PC-9 (cell line): ENCODE measurements around the gene SHROOM2.

Source experiments
- EZH2 ChIP-seq: fragments of 200-600 bp; sonication (generic); IDR thresholded peaks from 2 replicates; pipeline ENCODE4 v1.8.0; 2017; ENCODE audit warnings: antibody characterized with exemption, low read depth
- TF ChIP-seq, protein P1 (sequence below): fragments of 200-600 bp; sonication (generic); conservative IDR thresholded peaks from 2 replicates; pipeline ENCODE4 v1.6.1; 2017; ENCODE audit warnings: mixed run types, antibody characterized with exemption, mild to moderate bottlenecking, moderate library complexity

DNA sequence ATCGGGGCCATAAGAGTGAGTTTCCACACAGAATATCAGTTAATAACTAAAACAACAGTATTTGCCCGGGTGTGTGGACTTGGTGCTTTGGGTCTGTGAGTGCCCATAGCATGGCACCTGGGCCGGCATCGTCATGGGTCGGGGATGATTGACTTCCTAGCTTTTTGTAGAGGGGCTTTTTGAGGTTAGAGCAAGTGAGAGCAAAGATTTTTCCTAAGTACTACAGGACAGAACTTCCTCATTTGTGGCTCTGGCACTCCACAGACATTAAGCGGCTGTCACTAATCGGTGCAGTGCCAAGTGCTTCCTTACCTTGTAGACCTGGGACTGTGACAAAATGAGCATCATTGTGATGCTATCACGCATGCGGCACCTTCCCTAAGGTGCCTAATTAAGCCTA lies 81.0 kb downstream of the SHROOM2 start:
- TF ChIP-seq, protein P1, sequence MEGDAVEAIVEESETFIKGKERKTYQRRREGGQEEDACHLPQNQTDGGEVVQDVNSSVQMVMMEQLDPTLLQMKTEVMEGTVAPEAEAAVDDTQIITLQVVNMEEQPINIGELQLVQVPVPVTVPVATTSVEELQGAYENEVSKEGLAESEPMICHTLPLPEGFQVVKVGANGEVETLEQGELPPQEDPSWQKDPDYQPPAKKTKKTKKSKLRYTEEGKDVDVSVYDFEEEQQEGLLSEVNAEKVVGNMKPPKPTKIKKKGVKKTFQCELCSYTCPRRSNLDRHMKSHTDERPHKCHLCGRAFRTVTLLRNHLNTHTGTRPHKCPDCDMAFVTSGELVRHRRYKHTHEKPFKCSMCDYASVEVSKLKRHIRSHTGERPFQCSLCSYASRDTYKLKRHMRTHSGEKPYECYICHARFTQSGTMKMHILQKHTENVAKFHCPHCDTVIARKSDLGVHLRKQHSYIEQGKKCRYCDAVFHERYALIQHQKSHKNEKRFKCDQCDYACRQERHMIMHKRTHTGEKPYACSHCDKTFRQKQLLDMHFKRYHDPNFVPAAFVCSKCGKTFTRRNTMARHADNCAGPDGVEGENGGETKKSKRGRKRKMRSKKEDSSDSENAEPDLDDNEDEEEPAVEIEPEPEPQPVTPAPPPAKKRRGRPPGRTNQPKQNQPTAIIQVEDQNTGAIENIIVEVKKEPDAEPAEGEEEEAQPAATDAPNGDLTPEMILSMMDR = no peak
- TF ChIP-seq EZH2 = no peak
